WTC11 (cell line): ENCODE data around the gene KDM4C. TPM values are rescaled to one million over a fixed set of nuclear protein-coding genes. Genes with fewer than 3 reads are reported as not detected.

Experiments used
- ATAC-seq: fragments of 200-7000 bp; cut with Tn5 transposase; 2 replicates; pipeline ENCODE4 v1.10.0; 2021; ENCODE audit warnings: mild to moderate bottlenecking, moderate library complexity
- CTCF ChIA-PET: fragments of 300-600 bp; sonication (Branson Sonifier 250); formaldehyde crosslinking; loops from one replicate; lab custom pipeline; 2021; ENCODE audit warnings: antibody characterized with exemption; lab: Charles Lee
- POLR2A ChIA-PET: fragments of 350-600 bp; sonication (Branson Sonifier 250); formaldehyde crosslinking; loops from one replicate; lab custom pipeline; 2021; ENCODE audit warnings: antibody characterized with exemption; lab: Charles Lee
- DNase-seq: peaks from one replicate; pipeline ENCODE4 v3.0.0; 2021; ENCODE audit warnings: low spot score
- H3K27ac Mint-ChIP-seq: 2 replicates; pipeline ENCODE4 v1.8.0; 2021; ENCODE audit warnings: mixed read lengths
- H3K27me3 Mint-ChIP-seq: 2 replicates; pipeline ENCODE4 v1.8.0; 2021; ENCODE audit warnings: low read depth, mild to moderate bottlenecking, moderate library complexity, mixed read lengths
- H3K36me3 Mint-ChIP-seq: 2 replicates; pipeline ENCODE4 v1.8.0; 2021; ENCODE audit warnings: mixed read lengths
- H3K4me1 Mint-ChIP-seq: 2 replicates; pipeline ENCODE4 v1.8.0; 2022; ENCODE audit warnings: mixed read lengths
- H3K4me3 Mint-ChIP-seq: 2 replicates; pipeline ENCODE4 v1.8.0; 2021; ENCODE audit warnings: mild to moderate bottlenecking, moderate library complexity, mixed read lengths
- H3K9me3 Mint-ChIP-seq: 2 replicates; pipeline ENCODE4 v1.8.0; 2021; ENCODE audit warnings: mixed read lengths
- FOXK1 ChIP-seq: sonication (generic); formaldehyde crosslinking; IDR thresholded peaks from 2 replicates; pipeline ENCODE4 v1.8.0; 2022; ENCODE audit warnings: mild to moderate bottlenecking, moderate library complexity, missing genetic modification reagents
- GABPB1 ChIP-seq: sonication (generic); formaldehyde crosslinking; IDR thresholded peaks from 2 replicates; pipeline ENCODE4 v1.8.1; 2023; ENCODE audit warnings: mild to moderate bottlenecking, missing genetic modification reagents
- KAT7 ChIP-seq: sonication (generic); formaldehyde crosslinking; IDR thresholded peaks from 2 replicates; pipeline ENCODE4 v1.8.1; 2023; ENCODE audit warnings: missing genetic modification reagents, mild to moderate bottlenecking, borderline replicate concordance
- PREB ChIP-seq: sonication (generic); formaldehyde crosslinking; IDR thresholded peaks from 2 replicates; pipeline ENCODE4 v1.8.1; 2022; ENCODE audit warnings: mild to moderate bottlenecking, missing genetic modification reagents, moderate library complexity, borderline replicate concordance
- RELA ChIP-seq: sonication (generic); formaldehyde crosslinking; IDR thresholded peaks from 2 replicates; pipeline ENCODE4 v1.8.1; 2022; ENCODE audit warnings: missing genetic modification reagents, mild to moderate bottlenecking, borderline replicate concordance
- SMAD4 ChIP-seq: sonication (generic); formaldehyde crosslinking; IDR thresholded peaks from 2 replicates; pipeline ENCODE4 v1.8.0; 2022; ENCODE audit warnings: mild to moderate bottlenecking, missing genetic modification reagents
- TP53 ChIP-seq: sonication (generic); formaldehyde crosslinking; IDR thresholded peaks from 2 replicates; pipeline ENCODE4 v1.8.1; 2023; ENCODE audit warnings: mild to moderate bottlenecking, missing genetic modification reagents
- ZBTB21 ChIP-seq: sonication (generic); formaldehyde crosslinking; IDR thresholded peaks from 2 replicates; pipeline ENCODE4 v1.8.1; 2023; ENCODE audit warnings: mild to moderate bottlenecking, missing genetic modification reagents, borderline replicate concordance
- ZNF219 ChIP-seq: sonication (generic); formaldehyde crosslinking; IDR thresholded peaks from 2 replicates; pipeline ENCODE4 v1.8.0; 2023; ENCODE audit warnings: missing genetic modification reagents, mild to moderate bottlenecking, borderline replicate concordance
- ZNF232 ChIP-seq: sonication (generic); formaldehyde crosslinking; IDR thresholded peaks from 2 replicates; pipeline ENCODE4 v1.8.0; 2022; ENCODE audit warnings: mild to moderate bottlenecking, missing genetic modification reagents
- ZNF396 ChIP-seq: fragments of 250-450 bp; sonication (Bioruptor Pico); IDR thresholded peaks from 2 replicates; pipeline ENCODE4 v1.8.0; 2021; ENCODE audit warnings: mild to moderate bottlenecking, moderate library complexity, borderline replicate concordance
- ZNF423 ChIP-seq: fragments of 250-450 bp; sonication (Bioruptor Pico); IDR thresholded peaks from 2 replicates; pipeline ENCODE4 v2.1.2; 2022; ENCODE audit warnings: mild to moderate bottlenecking, moderate library complexity
- ZNF532 ChIP-seq: fragments of 250-450 bp; sonication (Bioruptor Pico); IDR thresholded peaks from 2 replicates; pipeline ENCODE4 v1.9.0; 2021; ENCODE audit warnings: mild to moderate bottlenecking, borderline replicate concordance
- total RNA-seq: library from RNA; stranded (reverse); gene quantifications from 3 replicates; pipeline ENCODE4 v1.2.3, GENCODE V29; 2021
- TF ChIP-seq, protein P1 (sequence below): sonication (generic); formaldehyde crosslinking; IDR thresholded peaks from 2 replicates; pipeline ENCODE4 v1.8.1; 2023; ENCODE audit warnings: mild to moderate bottlenecking, missing genetic modification reagents, borderline replicate concordance
- TF ChIP-seq, protein P2 (sequence below): sonication (generic); formaldehyde crosslinking; IDR thresholded peaks from 2 replicates; pipeline ENCODE4 v1.8.1; 2023; ENCODE audit warnings: mild to moderate bottlenecking, missing genetic modification reagents
- TF ChIP-seq, protein P3 (sequence below): sonication (generic); formaldehyde crosslinking; IDR thresholded peaks from 2 replicates; pipeline ENCODE4 v1.8.1; 2023; ENCODE audit warnings: mild to moderate bottlenecking, moderate library complexity, missing genetic modification reagents
- TF ChIP-seq, protein P4 (sequence below): fragments of 250-450 bp; sonication (Bioruptor Pico); IDR thresholded peaks from 2 replicates; pipeline ENCODE4 v2.1.2; 2022; ENCODE audit warnings: mild to moderate bottlenecking, moderate library complexity
- TF ChIP-seq, protein P5 (sequence below): fragments of 250-450 bp; sonication (Bioruptor Pico); IDR thresholded peaks from 2 replicates; pipeline ENCODE4 v1.9.0; 2021; ENCODE audit warnings: mild to moderate bottlenecking

The KDM4C gene
- total RNA-seq, 1 experiment from 2014 or later, result 29.2 TPM

GRCh38 chr9:7209016-7209715 is 451.4 kb downstream of the KDM4C start:
- Mint-ChIP-seq H3K4me3 (no peak overlapping the region), H3K4me1 (peaks cover 52% of the 10 kb centered on the region), H3K9me3 (no peaks in the 10 kb centered on the region), H3K36me3 (no peaks in the 10 kb centered on the region), H3K27ac (no peak overlapping the region), H3K27me3 (peaks cover 39% of the 10 kb centered on the region)
- ChIA-PET CTCF (interaction anchor here (0.7 to 2.6 kb wide), 2 partner anchors 24 to 25 kb away, joined by 3 to 12 read pairs; no protein-coding TSS in a partner anchor), POLR2A (no interaction called here)
- TF ChIP-seq, protein P1, sequence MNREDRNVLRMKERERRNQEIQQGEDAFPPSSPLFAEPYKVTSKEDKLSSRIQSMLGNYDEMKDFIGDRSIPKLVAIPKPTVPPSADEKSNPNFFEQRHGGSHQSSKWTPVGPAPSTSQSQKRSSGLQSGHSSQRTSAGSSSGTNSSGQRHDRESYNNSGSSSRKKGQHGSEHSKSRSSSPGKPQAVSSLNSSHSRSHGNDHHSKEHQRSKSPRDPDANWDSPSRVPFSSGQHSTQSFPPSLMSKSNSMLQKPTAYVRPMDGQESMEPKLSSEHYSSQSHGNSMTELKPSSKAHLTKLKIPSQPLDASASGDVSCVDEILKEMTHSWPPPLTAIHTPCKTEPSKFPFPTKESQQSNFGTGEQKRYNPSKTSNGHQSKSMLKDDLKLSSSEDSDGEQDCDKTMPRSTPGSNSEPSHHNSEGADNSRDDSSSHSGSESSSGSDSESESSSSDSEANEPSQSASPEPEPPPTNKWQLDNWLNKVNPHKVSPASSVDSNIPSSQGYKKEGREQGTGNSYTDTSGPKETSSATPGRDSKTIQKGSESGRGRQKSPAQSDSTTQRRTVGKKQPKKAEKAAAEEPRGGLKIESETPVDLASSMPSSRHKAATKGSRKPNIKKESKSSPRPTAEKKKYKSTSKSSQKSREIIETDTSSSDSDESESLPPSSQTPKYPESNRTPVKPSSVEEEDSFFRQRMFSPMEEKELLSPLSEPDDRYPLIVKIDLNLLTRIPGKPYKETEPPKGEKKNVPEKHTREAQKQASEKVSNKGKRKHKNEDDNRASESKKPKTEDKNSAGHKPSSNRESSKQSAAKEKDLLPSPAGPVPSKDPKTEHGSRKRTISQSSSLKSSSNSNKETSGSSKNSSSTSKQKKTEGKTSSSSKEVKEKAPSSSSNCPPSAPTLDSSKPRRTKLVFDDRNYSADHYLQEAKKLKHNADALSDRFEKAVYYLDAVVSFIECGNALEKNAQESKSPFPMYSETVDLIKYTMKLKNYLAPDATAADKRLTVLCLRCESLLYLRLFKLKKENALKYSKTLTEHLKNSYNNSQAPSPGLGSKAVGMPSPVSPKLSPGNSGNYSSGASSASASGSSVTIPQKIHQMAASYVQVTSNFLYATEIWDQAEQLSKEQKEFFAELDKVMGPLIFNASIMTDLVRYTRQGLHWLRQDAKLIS (CRISPR knock-in tag), result no peak
- TF ChIP-seq RELA (CRISPR knock-in tag) (no peak), GABPB1 (CRISPR knock-in tag) (no peak), SMAD4 (CRISPR knock-in tag) (no peak), ZNF219 (CRISPR knock-in tag) (no peak), ZNF396 (CRISPR knock-in tag) (no peak), TP53 (CRISPR knock-in tag) (no peak), ZBTB21 (CRISPR knock-in tag) (no peak), ZNF423 (CRISPR knock-in tag) (no peak), PREB (no peak)
- TF ChIP-seq, protein P2, sequence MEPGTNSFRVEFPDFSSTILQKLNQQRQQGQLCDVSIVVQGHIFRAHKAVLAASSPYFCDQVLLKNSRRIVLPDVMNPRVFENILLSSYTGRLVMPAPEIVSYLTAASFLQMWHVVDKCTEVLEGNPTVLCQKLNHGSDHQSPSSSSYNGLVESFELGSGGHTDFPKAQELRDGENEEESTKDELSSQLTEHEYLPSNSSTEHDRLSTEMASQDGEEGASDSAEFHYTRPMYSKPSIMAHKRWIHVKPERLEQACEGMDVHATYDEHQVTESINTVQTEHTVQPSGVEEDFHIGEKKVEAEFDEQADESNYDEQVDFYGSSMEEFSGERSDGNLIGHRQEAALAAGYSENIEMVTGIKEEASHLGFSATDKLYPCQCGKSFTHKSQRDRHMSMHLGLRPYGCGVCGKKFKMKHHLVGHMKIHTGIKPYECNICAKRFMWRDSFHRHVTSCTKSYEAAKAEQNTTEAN (CRISPR knock-in tag), result no peak
- TF ChIP-seq, protein P3, sequence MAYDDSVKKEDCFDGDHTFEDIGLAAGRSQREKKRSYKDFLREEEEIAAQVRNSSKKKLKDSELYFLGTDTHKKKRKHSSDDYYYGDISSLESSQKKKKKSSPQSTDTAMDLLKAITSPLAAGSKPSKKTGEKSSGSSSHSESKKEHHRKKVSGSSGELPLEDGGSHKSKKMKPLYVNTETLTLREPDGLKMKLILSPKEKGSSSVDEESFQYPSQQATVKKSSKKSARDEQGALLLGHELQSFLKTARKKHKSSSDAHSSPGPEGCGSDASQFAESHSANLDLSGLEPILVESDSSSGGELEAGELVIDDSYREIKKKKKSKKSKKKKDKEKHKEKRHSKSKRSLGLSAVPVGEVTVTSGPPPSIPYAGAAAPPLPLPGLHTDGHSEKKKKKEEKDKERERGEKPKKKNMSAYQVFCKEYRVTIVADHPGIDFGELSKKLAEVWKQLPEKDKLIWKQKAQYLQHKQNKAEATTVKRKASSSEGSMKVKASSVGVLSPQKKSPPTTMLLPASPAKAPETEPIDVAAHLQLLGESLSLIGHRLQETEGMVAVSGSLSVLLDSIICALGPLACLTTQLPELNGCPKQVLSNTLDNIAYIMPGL (CRISPR knock-in tag), result no peak
- TF ChIP-seq, protein P4, sequence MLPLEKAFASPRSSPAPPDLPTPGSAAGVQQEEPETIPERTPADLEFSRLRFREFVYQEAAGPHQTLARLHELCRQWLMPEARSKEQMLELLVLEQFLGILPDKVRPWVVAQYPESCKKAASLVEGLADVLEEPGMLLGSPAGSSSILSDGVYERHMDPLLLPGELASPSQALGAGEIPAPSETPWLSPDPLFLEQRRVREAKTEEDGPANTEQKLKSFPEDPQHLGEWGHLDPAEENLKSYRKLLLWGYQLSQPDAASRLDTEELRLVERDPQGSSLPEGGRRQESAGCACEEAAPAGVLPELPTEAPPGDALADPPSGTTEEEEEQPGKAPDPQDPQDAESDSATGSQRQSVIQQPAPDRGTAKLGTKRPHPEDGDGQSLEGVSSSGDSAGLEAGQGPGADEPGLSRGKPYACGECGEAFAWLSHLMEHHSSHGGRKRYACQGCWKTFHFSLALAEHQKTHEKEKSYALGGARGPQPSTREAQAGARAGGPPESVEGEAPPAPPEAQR, result no peak
- TF ChIP-seq, protein P5, sequence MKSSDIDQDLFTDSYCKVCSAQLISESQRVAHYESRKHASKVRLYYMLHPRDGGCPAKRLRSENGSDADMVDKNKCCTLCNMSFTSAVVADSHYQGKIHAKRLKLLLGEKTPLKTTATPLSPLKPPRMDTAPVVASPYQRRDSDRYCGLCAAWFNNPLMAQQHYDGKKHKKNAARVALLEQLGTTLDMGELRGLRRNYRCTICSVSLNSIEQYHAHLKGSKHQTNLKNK (CRISPR knock-in tag), result no peak
- ATAC-seq (no peak), DNase-seq (no peak)

DNA sequence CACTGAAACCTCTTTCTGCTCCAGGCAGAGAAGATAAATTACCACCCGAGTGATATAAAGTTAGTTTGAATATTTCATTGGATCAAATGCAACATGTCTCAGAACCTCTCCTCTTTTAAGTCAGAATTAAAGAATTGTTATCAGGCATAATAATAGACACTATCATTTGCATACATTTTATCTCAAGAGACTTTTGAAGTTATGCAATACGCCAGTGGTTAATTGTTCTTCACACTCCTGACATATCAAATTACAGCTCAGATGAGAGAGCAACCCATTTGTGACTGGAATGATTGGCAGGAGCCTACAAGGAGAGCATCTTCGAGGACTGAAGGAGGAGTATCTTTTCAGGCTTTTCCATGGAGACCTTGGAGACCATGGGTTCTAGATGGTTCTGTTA is 452.2 kb downstream of the KDM4C start:
- Mint-ChIP-seq H3K4me3 (no peak overlapping the region), H3K27me3 (peaks cover 47% of the 10 kb centered on the region), H3K9me3 (no peaks in the 10 kb centered on the region), H3K4me1 (peaks cover 48% of the 10 kb centered on the region), H3K36me3 (no peaks in the 10 kb centered on the region), H3K27ac (no peak overlapping the region)
- ChIA-PET CTCF (interaction anchor here (2.6 to 3.2 kb wide), 2 partner anchors 24 to 25 kb away, joined by 12 to 25 read pairs; no protein-coding TSS in a partner anchor), POLR2A (no interaction called here)
- DNase-seq (no peak), ATAC-seq (no peak)
- TF ChIP-seq ZNF532 (CRISPR knock-in tag) (no peak), KAT7 (CRISPR knock-in tag) (no peak), ZNF232 (CRISPR knock-in tag) (no peak), FOXK1 (CRISPR knock-in tag) (no peak)
